Activated naive CD8-positive, alpha-beta T cell treated with anti-CD3 and anti-CD28 coated beads for 36 hours (primary cell): ENCODE results near the gene REX1BD. TPM values are rescaled to one million over a fixed set of nuclear protein-coding genes. Genes with fewer than 3 reads are reported as not detected.

Experiments
- DNase-seq: peaks from one replicate; pipeline ENCODE4 v3.0.0; 2021
- H3K27ac Mint-ChIP-seq: one replicate; pipeline ENCODE4 v1.8.0; 2022; ENCODE audit warnings: mild to moderate bottlenecking, moderate library complexity, mixed read lengths
- H3K27me3 Mint-ChIP-seq: one replicate; pipeline ENCODE4 v1.8.0; 2022; ENCODE audit warnings: mild to moderate bottlenecking, mixed read lengths
- H3K36me3 Mint-ChIP-seq: one replicate; pipeline ENCODE4 v1.8.0; 2021; ENCODE audit warnings: mild to moderate bottlenecking, mixed read lengths
- H3K4me1 Mint-ChIP-seq: one replicate; pipeline ENCODE4 v1.8.0; 2021; ENCODE audit warnings: mixed read lengths
- H3K4me3 Mint-ChIP-seq: one replicate; pipeline ENCODE4 v1.8.0; 2022; ENCODE audit warnings: mild to moderate bottlenecking, moderate library complexity, mixed read lengths
- H3K9me3 Mint-ChIP-seq: one replicate; pipeline ENCODE4 v1.8.0; 2022; ENCODE audit warnings: mixed read lengths
- total RNA-seq, 2 experiments: library from RNA; stranded (reverse); gene quantifications; one replicate each; pipeline ENCODE4 v1.2.3, GENCODE V29; 2021

Gene REX1BD
- total RNA-seq, 2 experiments from 2014 or later, result 71.6 to 74.7 TPM

- H3K27ac Mint-ChIP-seq, result no peak overlapping the region
- H3K4me3 Mint-ChIP-seq, result no peak overlapping the region
- peaks cover 80% of the 10 kb centered on the region for H3K27me3 Mint-ChIP-seq
- no peaks in the 10 kb centered on the region for H3K9me3 Mint-ChIP-seq
- H3K4me1 Mint-ChIP-seq, result peaks cover 3% of the 10 kb centered on the region
- no peaks in the 10 kb centered on the region for H3K36me3 Mint-ChIP-seq
- no peak for DNase-seq
Measured at GRCh38 chr19:18605196-18605545, 16.6 kb downstream of the REX1BD start.

GRCh38 chr19:18605546-18606280, 17.1 kb downstream of the REX1BD start:
- Mint-ChIP-seq H3K9me3 (no peaks in the 10 kb centered on the region), H3K27me3 (peaks cover 79% of the 10 kb centered on the region), H3K4me3 (no peak overlapping the region), H3K27ac (no peak overlapping the region), H3K4me1 (peaks cover 3% of the 10 kb centered on the region), H3K36me3 (no peaks in the 10 kb centered on the region)
- DNase-seq, result no peak

DNA sequence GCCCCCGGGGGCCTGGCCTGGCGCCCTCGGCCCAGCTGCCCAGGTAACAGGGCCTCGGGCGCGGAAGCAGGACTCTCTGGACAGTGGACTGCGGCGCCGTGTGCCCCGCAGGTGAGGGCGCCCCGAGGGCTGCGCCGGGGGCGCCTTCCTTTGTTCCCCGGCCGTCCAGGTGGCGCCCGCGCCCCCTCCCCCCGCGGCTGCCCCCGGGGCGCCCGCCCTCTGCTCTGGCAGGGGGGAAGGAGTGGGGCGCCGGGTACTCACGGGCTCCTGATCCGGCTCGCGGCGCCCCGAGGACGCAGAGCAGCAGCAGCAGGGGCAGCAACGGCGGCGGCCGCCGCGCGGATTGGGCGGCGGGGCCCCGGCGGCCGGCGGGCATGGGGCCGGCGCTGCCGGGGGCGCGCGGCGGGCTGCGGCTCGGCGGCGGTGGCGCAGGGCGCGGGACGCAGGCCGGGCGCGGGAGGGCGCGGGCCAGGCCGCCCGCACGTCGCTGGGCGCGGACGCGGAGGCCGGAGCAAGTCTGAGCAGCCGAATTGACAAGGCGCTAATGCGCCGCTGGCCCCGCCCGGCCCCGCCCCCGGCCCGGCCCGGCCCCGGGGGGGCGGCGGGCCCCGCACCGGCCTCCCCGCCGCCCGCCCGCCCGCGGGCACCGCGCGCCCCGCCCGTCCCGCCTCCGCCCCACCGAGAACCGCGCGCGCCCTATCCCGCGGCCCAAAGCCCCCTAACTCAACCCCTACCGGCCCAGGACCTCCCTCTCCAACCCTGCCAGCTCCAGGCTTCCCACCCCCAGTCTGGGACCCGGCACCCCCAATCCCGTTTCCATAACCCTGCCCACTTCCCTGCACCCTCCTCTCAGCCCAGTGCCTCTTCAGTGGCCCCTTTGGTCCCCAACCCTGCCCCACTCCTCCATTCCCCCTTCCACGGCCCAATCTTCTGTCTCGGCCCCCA, 18.0 kb downstream of the REX1BD start, which contains the start of gene CRLF1:
TSS of gene CRLF1 (minus strand) at position 519 of the 945 bp plus-strand sequence. CDS start at position 376, 143 bp downstream.
- no peak for DNase-seq
- H3K9me3 Mint-ChIP-seq, result no peaks in the 10 kb centered on the region
- peaks cover 7% of the 10 kb centered on the region for H3K4me1 Mint-ChIP-seq
- H3K36me3 Mint-ChIP-seq, result no peaks in the 10 kb centered on the region
- H3K4me3 Mint-ChIP-seq, result no peak within 1 kb of the TSS
- no peak within 1 kb of the TSS for H3K27ac Mint-ChIP-seq
- H3K27me3 Mint-ChIP-seq, result peaks cover 77% of the 10 kb centered on the region

DNA sequence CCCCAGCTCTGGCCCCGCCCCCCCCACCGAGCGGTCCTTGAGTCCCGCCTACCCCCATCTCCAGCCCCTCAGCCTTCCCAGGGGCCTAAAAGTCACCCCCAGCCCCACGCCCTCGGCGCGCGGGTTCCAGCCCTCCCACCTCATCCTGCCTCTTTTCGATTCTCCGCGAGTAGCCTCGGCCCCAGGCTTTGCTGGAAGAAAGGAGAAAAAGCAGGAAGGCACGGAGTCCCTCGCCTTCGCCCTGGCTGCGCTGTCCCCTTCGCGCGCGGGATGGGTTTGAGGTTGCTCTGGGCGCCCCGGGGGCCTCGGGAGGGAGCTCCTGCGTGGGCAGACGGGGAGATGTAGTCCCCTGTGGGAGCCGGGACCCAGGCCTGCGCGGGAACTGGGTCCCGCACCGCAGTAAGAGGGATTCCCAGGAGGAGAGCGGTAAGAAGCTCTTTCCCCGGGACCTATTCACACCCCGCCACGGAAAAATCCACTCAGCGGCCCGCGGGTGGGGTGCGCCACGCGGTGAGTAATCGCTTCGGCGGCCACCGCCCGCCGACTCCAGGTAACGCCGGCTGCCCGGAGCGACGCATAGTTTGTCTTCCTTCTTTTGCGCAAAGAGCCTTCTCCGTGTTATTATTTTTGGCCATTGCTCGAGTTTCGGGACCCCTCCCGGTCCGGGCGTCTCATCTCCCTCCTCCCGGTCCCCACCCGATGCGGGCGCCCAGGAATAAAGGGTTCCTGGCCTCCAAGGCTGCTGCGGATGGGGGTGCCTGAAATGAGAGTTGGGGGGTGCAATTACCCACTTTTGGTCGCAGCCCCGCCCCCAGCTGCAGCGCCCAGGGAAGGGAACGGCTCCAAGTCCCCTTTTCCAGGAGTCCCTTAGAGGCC, 18.9 kb downstream of the REX1BD start:
- Mint-ChIP-seq H3K4me3 (no peak overlapping the region), H3K4me1 (peaks cover 12% of the 10 kb centered on the region), H3K9me3 (no peaks in the 10 kb centered on the region), H3K36me3 (no peaks in the 10 kb centered on the region), H3K27me3 (peaks cover 77% of the 10 kb centered on the region), H3K27ac (no peak overlapping the region)
- no peak for DNase-seq

DNA sequence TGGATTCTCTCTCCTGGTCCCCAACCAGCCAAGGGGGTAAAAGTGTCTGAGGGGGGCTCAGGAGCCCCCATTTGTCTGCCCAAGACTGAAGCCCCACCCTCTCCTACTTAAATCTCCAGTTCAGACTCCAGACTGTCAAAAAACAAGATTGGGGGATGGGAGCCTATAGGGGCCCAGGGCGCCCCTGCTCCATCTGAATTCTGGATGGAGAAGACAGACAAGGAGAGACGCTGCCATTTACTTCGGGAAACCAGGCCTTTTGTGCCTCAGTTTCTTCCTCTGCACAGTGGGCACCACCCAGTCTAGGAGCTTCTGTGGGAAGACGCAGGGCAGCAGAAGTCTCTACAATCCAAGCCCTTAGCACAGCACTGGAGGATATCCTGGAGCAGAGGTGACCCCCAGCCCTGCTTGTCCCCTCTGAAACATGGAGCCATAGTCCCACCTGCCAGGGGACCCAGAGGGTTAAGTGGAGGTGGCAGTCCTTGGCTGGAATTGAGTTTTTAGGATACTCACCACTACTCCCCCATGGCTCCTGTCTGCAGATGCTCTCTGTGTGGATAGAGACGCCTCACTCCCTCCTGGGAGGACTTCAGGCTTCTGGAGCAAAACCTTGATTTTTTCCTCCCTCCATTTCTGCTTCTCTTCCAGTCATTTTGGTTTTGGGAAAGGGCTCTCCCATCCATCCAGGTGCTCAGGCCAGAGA, 19.7 kb downstream of the REX1BD start:
- no peaks in the 10 kb centered on the region for H3K9me3 Mint-ChIP-seq
- H3K27ac Mint-ChIP-seq, result no peak overlapping the region
- no peaks in the 10 kb centered on the region for H3K36me3 Mint-ChIP-seq
- no peak for DNase-seq
- H3K4me1 Mint-ChIP-seq, result peaks cover 14% of the 10 kb centered on the region
- H3K4me3 Mint-ChIP-seq, result no peak overlapping the region
- H3K27me3 Mint-ChIP-seq, result peaks cover 74% of the 10 kb centered on the region

DNA sequence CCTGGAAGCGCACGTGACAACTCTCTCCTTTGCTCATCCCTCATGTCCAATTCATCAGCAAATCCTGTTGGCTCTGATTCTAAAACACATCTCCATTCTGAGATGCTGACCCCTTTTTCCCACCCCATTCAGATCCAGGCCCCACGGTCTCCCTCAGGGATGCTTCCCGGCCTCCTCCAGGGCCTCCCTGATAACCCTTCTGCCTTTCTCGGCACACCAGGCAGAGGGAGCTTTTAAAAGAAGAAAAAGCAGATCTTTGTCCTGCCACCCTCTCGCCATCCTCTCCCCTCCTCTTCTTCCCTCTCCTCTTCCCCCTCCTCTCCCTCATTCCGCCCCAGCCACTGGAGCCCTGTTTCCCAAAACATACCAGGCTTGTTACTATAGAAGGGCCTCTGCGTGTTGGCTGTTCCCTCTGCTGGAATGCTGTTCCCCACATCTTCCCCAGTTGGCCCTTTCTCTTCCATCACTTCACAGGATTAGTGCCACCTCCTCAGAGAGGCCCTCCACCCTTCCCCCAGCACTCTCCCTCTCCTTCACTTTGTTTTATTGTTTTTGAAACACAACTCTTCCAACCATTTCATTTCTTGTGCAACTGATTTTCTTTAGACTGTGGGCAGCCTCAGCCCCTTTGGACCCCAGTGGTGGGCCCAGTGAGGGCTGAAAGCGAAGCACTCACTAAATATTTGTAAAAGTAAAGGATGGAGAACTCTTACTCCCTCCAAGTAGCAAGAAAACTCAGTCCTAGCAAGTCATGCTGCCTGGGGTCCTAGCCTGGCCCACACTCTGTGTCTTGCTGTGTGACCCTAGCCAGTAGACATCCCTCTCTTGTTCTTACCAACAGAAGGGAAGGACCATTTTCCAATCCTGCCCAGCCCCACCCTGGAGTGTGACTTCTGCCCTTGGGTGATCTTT, 20.5 kb downstream of the REX1BD start:
- no peak overlapping the region for H3K27ac Mint-ChIP-seq
- H3K4me3 Mint-ChIP-seq, result no peak overlapping the region
- H3K9me3 Mint-ChIP-seq, result no peaks in the 10 kb centered on the region
- H3K4me1 Mint-ChIP-seq, result peaks cover 18% of the 10 kb centered on the region
- H3K36me3 Mint-ChIP-seq, result no peaks in the 10 kb centered on the region
- no peak for DNase-seq
- H3K27me3 Mint-ChIP-seq, result peaks cover 78% of the 10 kb centered on the region

GRCh38 chr19:18609717-18610051, 21.1 kb downstream of the REX1BD start:
- no peaks in the 10 kb centered on the region for H3K36me3 Mint-ChIP-seq
- H3K4me1 Mint-ChIP-seq, result peaks cover 18% of the 10 kb centered on the region
- no peak overlapping the region for H3K27ac Mint-ChIP-seq
- H3K9me3 Mint-ChIP-seq, result no peaks in the 10 kb centered on the region
- no peak for DNase-seq
- H3K4me3 Mint-ChIP-seq, result no peak overlapping the region
- peaks cover 80% of the 10 kb centered on the region for H3K27me3 Mint-ChIP-seq

GRCh38 chr19:18610245-18610555, 21.6 kb downstream of the REX1BD start:
- peaks cover 80% of the 10 kb centered on the region for H3K27me3 Mint-ChIP-seq
- peaks cover 18% of the 10 kb centered on the region for H3K4me1 Mint-ChIP-seq
- no peak overlapping the region for H3K4me3 Mint-ChIP-seq
- H3K36me3 Mint-ChIP-seq, result no peaks in the 10 kb centered on the region
- no peak for DNase-seq
- no peaks in the 10 kb centered on the region for H3K9me3 Mint-ChIP-seq
- no peak overlapping the region for H3K27ac Mint-ChIP-seq

DNA sequence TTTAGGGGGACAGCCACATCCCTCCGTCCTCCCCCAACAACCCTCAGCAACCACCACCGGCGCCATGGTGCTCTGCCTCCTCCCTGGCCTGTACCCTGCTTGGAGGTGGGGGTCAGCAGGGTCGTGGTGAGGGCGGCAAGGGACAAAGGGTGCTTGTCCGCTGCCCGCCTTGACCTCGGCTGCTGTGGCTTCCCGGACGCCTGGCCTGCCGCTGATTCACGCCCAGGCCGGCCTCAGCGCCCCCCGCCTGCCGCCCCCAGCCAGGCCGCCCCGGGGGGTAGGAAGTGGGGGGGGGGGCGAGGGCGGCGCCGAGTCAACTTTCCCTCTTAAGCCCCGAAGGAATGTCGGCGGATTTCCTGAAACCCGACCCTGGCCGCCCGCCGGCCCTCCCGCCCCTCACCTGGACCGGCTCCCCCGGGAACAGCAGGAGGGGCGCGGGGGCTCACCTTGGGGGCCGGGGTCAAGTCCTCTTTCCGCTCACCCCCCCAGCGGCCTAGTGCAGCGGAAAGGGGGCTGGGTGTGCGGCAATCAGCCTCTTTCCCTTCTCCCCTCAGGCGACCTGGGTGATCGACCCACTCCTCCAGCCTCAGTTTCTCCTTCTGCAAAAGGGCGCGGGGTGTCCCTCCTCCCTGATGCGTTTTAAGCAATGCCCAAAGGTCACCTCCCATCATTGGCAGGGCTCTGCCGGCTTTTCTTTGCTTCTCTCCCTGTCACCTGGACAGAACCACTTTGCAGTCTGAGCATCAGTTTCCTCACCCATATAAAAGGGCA, 22.1 kb downstream of the REX1BD start:
- Mint-ChIP-seq H3K36me3 (no peaks in the 10 kb centered on the region), H3K4me3 (no peak overlapping the region), H3K9me3 (no peaks in the 10 kb centered on the region), H3K27ac (no peak overlapping the region), H3K27me3 (peaks cover 80% of the 10 kb centered on the region), H3K4me1 (peaks cover 15% of the 10 kb centered on the region)
- DNase-seq, result no peak

GRCh38 chr19:18611327-18612050, 22.9 kb downstream of the REX1BD start:
- Mint-ChIP-seq H3K36me3 (no peaks in the 10 kb centered on the region), H3K27me3 (peaks cover 85% of the 10 kb centered on the region), H3K27ac (no peak overlapping the region), H3K4me1 (peaks cover 15% of the 10 kb centered on the region), H3K4me3 (no peak overlapping the region), H3K9me3 (no peaks in the 10 kb centered on the region)
- no peak for DNase-seq

GRCh38 chr19:18612051-18612771, 23.6 kb downstream of the REX1BD start:
- no peaks in the 10 kb centered on the region for H3K36me3 Mint-ChIP-seq
- peak overlapping the region; percentile 67 for H3K4me3 Mint-ChIP-seq
- H3K9me3 Mint-ChIP-seq, result no peaks in the 10 kb centered on the region
- no peak for DNase-seq
- no peak overlapping the region for H3K27ac Mint-ChIP-seq
- H3K27me3 Mint-ChIP-seq, result peaks cover 88% of the 10 kb centered on the region
- peaks cover 15% of the 10 kb centered on the region for H3K4me1 Mint-ChIP-seq
